Skeletal muscle tissue (tissue), 4 donors: ENCODE data around the gene RTP4. TPM values are rescaled to one million over a fixed set of nuclear protein-coding genes. Genes with fewer than 3 reads are reported as not detected.
"Not testable (repeated sequence)": the region's sequence is repeated elsewhere in the genome, so short reads cannot be mapped to it uniquely, and the experiment has no call there.

ENCODE experiments used
- H3K27ac ChIP-seq: one replicate; pipeline ENCODE4 v1.7.0; 2013; ENCODE audit warnings: mild to moderate bottlenecking, low read depth, low read length, inconsistent platforms
- H3K27me3 ChIP-seq, 3 donors: one replicate each; pipeline ENCODE4 v1.7.0; 2013; ENCODE audit warnings: low read length in 3 of 3; ENCODE audit not compliant: control insufficient read depth in 3 of 3, insufficient read depth in 3 of 3
- H3K36me3 ChIP-seq, 3 donors: one replicate each; pipeline ENCODE4 v1.7.0; 2013; ENCODE audit warnings: low read length in 3 of 3; ENCODE audit not compliant: control insufficient read depth in 3 of 3, insufficient read depth in 3 of 3
- H3K4me1 ChIP-seq, 3 donors: one replicate each; pipeline ENCODE4 v1.7.0; 2013; ENCODE audit warnings: low read length in 3 of 3, mild to moderate bottlenecking in 3 of 3; ENCODE audit not compliant: control insufficient read depth in 3 of 3, insufficient read depth in 3 of 3
- H3K4me3 ChIP-seq, 3 donors: one replicate each; pipeline ENCODE4 v1.7.0; 2013; ENCODE audit warnings: low read length in 3 of 3
- H3K9ac ChIP-seq, 3 donors: one replicate each; pipeline ENCODE4 v1.7.0; 2013; ENCODE audit warnings: low read length in 3 of 3, mild to moderate bottlenecking in 3 of 3, moderate library complexity in 2 of 3, low read depth in 1 of 3
- H3K9me3 ChIP-seq, 3 donors: one replicate each; pipeline ENCODE4 v1.7.0; 2013; ENCODE audit warnings: low read length in 3 of 3; ENCODE audit not compliant: control insufficient read depth in 3 of 3
- total RNA-seq: library from RNA; depleted of rRNA; stranded (reverse); fragments of >200 nt; gene quantifications from one replicate; pipeline ENCODE4 v1.2.3, GENCODE V29; 2014
- donor health status: Osteomylitis.

RTP4 gene
- total RNA-seq, 1 donor from 2014 or later: 1.0 TPM

DNA sequence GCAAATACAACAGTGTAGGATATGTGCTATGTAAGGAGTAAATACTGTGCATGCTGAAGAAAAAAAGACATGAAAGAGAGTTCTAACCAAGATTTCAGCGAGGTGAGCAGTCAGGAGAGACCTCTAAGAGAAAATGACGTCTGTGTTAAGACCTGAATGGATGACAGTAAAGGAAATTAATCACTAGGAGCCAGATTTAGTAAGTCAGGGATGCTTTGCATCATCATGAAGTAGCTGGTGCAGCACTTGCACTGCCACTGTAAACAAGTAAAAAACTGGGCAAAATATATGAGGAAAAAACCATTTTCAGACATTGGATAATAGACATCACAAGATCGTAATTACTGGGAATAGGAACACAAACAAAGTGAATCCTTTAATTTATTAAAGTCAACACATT lies 32.6 kb downstream of the RTP4 start:
- H3K27me3 ChIP-seq: no peaks in the 10 kb centered on the region
- no peak overlapping the region for H3K9ac ChIP-seq

GRCh38 chr3:187401856-187402255 lies 33.7 kb downstream of the RTP4 start:
- Histone ChIP-seq H3K27ac (no peak overlapping the region), H3K4me3 (no peak overlapping the region), H3K9ac (no peak overlapping the region), H3K36me3 (no peaks in the 10 kb centered on the region), H3K27me3 (no peaks in the 10 kb centered on the region), H3K4me1 (no peaks in the 10 kb centered on the region), H3K9me3 (no peaks in the 10 kb centered on the region)

More for the DNA sequence above, 32.6 kb downstream of the RTP4 start:
- H3K27ac ChIP-seq: no peak overlapping the region
- H3K9me3 ChIP-seq: no peaks in the 10 kb centered on the region
- no peaks in the 10 kb centered on the region for H3K4me1 ChIP-seq
- no peak overlapping the region for H3K4me3 ChIP-seq
- H3K36me3 ChIP-seq: no peaks in the 10 kb centered on the region

- no peaks in the 10 kb centered on the region for H3K36me3 ChIP-seq
- no peaks in the 10 kb centered on the region for H3K4me1 ChIP-seq
- no peaks in the 10 kb centered on the region for H3K27me3 ChIP-seq
- no peaks in the 10 kb centered on the region for H3K9me3 ChIP-seq
- H3K27ac ChIP-seq: no peak overlapping the region
- H3K9ac ChIP-seq: no peak overlapping the region
- H3K4me3 ChIP-seq: no peak overlapping the region
These were observed 35.6 kb downstream of the RTP4 start for GRCh38 chr3:187403768-187404288.

DNA sequence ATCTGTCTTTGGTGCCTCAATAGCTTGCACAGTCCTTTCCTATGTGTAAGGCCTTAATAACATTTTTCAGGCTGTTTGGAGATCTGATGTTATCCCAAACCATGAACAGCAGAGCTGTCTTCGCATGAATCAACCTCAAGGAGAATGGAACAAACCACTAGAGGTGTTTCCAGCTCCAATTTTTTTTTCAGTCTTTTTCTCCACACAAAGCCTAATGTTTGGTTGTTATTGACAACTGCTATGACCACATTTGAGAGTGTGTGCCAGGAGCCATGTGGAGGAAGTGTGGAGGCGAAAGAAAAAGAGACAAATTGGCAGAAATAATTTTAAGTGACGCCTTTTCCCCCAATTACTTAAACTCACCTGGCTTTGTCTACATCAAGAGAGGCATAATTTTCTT lies 38.7 kb downstream of the RTP4 start:
- Histone ChIP-seq H3K36me3 (no peaks in the 10 kb centered on the region), H3K9me3 (no peaks in the 10 kb centered on the region), H3K27ac (no peak overlapping the region), H3K4me1 (no peaks in the 10 kb centered on the region), H3K27me3 (no peaks in the 10 kb centered on the region), H3K4me3 (no peak overlapping the region), H3K9ac (no peak overlapping the region)

- H3K4me1 ChIP-seq, H3K36me3 ChIP-seq, H3K27ac ChIP-seq, H3K9ac ChIP-seq, H3K4me3 ChIP-seq, H3K27me3 ChIP-seq, H3K9me3 ChIP-seq: not testable (repeated sequence)
These were observed 44.0 kb downstream of the RTP4 start for GRCh38 chr3:187411991-187412781.

Other genes starting within 250 kb of the RTP4 start
- 9.4 TPM for gene RPL39L, start 228.9 kb upstream of the RTP4 start, total RNA-seq
- gene RTP1, start 170.9 kb upstream of the RTP4 start, total RNA-seq: not detected
- 5.7 TPM for gene MASP1, start 76.6 kb upstream of the RTP4 start, total RNA-seq